HCT116 (cell line): ENCODE results near the gene SLC12A5.

Source experiments
- CEBPB ChIP-seq: IDR thresholded peaks from 2 replicates; pipeline ENCODE4 v1.6.1; 2012; ENCODE audit warnings: low read depth
- ELF1 ChIP-seq: IDR thresholded peaks from 2 replicates; pipeline ENCODE4 v1.6.1; 2012; ENCODE audit warnings: low read depth, borderline replicate concordance
- EZH2 ChIP-seq: fragments of 200-600 bp; sonication (generic); IDR thresholded peaks from 2 replicates; pipeline ENCODE4 v1.6.1; 2017; ENCODE audit warnings: antibody characterized with exemption, mixed run types
- EZH2phosphoT487 ChIP-seq: fragments of 200-600 bp; IDR thresholded peaks from 2 replicates; pipeline ENCODE4 v1.6.1; 2018; ENCODE audit warnings: antibody characterized with exemption, borderline replicate concordance
- POLR2A ChIP-seq: IDR thresholded peaks from 2 replicates; pipeline ENCODE4 v1.7.0; 2011; ENCODE audit warnings: borderline replicate concordance; ENCODE audit not compliant: insufficient read depth, insufficient read length; ENCODE audit errors: extremely low read depth
- POLR2AphosphoS5 ChIP-seq: IDR thresholded peaks from 2 replicates; pipeline ENCODE4 v1.6.1; 2011; ENCODE audit warnings: mild to moderate bottlenecking, low read depth, low read length, moderate library complexity
- RAD21 ChIP-seq: IDR thresholded peaks from 2 replicates; pipeline ENCODE4 v1.6.1; 2012; ENCODE audit warnings: low read depth, mild to moderate bottlenecking
- SP1 ChIP-seq: IDR thresholded peaks from 2 replicates; pipeline ENCODE4 v1.6.1; 2012; ENCODE audit warnings: low read depth
- ZNF274 ChIP-seq: fragments of 200-500 bp; sonication (Bioruptor generic); IDR thresholded peaks from 2 replicates; pipeline ENCODE4 v1.6.1; 2014; ENCODE audit warnings: mild to moderate bottlenecking, low read depth, low read length, inconsistent platforms
- TF ChIP-seq, protein P1 (sequence below), 3 experiments: fragments of 200-600 bp in 1 of 3; sonication (generic) in 1 of 3; IDR thresholded peaks in 2 of 3; conservative IDR thresholded peaks in 1 of 3; 2 replicates each; pipeline ENCODE4 v1.5.1; 2012 to 2017; ENCODE audit warnings: low read depth in 2 of 3, low read length in 2 of 3, antibody characterized with exemption in 1 of 3, borderline replicate concordance in 1 of 3, control low read depth in 1 of 3, mild to moderate bottlenecking in 1 of 3, mixed read lengths in 1 of 3, mixed run types in 1 of 3, moderate library complexity in 1 of 3; ENCODE audit not compliant: insufficient read depth in 1 of 3
- TF ChIP-seq, protein P2 (sequence below): IDR thresholded peaks from 2 replicates; pipeline ENCODE4 v1.6.1; 2012; ENCODE audit warnings: low read depth
- TF ChIP-seq, protein P3 (sequence below): IDR thresholded peaks from 2 replicates; pipeline ENCODE4 v1.6.1; 2011; ENCODE audit warnings: mild to moderate bottlenecking, low read length, moderate library complexity; ENCODE audit not compliant: insufficient replicate concordance; ENCODE audit errors: extremely low read depth
- TF ChIP-seq, protein P4 (sequence below): IDR thresholded peaks from 2 replicates; pipeline ENCODE4 v1.6.1; 2012

DNA sequence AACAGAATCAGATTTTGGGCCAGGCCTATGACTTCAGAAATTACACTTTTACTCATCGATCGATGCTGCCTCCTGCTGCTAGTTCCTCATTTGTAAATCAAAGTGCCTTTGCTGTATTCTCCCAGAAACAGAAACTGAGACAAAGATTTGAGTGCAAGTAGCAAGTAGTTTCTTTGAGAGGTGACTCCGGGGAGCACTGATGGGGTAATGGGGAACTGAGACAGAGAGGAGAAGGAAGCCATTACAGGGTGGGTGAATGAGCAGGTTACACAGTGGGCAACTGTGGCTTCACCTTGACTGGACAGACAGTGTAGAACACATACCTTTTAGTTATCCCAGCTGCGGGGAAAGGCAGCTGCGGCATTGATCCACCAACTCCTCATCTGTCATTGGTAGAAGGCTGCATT lies 79.4 kb downstream of the SLC12A5 start:
- TF ChIP-seq EZH2 (no peak), POLR2AphosphoS5 (no peak), CEBPB (no peak), ZNF274 (no peak), RAD21 (no peak), ELF1 (no peak), EZH2phosphoT487 (no peak), SP1 (no peak), POLR2A (no peak)
- TF ChIP-seq, protein P1, sequence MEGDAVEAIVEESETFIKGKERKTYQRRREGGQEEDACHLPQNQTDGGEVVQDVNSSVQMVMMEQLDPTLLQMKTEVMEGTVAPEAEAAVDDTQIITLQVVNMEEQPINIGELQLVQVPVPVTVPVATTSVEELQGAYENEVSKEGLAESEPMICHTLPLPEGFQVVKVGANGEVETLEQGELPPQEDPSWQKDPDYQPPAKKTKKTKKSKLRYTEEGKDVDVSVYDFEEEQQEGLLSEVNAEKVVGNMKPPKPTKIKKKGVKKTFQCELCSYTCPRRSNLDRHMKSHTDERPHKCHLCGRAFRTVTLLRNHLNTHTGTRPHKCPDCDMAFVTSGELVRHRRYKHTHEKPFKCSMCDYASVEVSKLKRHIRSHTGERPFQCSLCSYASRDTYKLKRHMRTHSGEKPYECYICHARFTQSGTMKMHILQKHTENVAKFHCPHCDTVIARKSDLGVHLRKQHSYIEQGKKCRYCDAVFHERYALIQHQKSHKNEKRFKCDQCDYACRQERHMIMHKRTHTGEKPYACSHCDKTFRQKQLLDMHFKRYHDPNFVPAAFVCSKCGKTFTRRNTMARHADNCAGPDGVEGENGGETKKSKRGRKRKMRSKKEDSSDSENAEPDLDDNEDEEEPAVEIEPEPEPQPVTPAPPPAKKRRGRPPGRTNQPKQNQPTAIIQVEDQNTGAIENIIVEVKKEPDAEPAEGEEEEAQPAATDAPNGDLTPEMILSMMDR (IDR thresholded peaks at IDR 0.05 in 2 of 3, conservative IDR thresholded peaks at IDR 0.05 in 1 of 3; ENCODE audit: borderline replicate concordance in 1 of 3, insufficient read depth in 1 of 3, low read depth in 2 of 3, low read length in 2 of 3): no peak
- TF ChIP-seq, protein P2, sequence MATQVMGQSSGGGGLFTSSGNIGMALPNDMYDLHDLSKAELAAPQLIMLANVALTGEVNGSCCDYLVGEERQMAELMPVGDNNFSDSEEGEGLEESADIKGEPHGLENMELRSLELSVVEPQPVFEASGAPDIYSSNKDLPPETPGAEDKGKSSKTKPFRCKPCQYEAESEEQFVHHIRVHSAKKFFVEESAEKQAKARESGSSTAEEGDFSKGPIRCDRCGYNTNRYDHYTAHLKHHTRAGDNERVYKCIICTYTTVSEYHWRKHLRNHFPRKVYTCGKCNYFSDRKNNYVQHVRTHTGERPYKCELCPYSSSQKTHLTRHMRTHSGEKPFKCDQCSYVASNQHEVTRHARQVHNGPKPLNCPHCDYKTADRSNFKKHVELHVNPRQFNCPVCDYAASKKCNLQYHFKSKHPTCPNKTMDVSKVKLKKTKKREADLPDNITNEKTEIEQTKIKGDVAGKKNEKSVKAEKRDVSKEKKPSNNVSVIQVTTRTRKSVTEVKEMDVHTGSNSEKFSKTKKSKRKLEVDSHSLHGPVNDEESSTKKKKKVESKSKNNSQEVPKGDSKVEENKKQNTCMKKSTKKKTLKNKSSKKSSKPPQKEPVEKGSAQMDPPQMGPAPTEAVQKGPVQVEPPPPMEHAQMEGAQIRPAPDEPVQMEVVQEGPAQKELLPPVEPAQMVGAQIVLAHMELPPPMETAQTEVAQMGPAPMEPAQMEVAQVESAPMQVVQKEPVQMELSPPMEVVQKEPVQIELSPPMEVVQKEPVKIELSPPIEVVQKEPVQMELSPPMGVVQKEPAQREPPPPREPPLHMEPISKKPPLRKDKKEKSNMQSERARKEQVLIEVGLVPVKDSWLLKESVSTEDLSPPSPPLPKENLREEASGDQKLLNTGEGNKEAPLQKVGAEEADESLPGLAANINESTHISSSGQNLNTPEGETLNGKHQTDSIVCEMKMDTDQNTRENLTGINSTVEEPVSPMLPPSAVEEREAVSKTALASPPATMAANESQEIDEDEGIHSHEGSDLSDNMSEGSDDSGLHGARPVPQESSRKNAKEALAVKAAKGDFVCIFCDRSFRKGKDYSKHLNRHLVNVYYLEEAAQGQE: no peak
- TF ChIP-seq, protein P3, sequence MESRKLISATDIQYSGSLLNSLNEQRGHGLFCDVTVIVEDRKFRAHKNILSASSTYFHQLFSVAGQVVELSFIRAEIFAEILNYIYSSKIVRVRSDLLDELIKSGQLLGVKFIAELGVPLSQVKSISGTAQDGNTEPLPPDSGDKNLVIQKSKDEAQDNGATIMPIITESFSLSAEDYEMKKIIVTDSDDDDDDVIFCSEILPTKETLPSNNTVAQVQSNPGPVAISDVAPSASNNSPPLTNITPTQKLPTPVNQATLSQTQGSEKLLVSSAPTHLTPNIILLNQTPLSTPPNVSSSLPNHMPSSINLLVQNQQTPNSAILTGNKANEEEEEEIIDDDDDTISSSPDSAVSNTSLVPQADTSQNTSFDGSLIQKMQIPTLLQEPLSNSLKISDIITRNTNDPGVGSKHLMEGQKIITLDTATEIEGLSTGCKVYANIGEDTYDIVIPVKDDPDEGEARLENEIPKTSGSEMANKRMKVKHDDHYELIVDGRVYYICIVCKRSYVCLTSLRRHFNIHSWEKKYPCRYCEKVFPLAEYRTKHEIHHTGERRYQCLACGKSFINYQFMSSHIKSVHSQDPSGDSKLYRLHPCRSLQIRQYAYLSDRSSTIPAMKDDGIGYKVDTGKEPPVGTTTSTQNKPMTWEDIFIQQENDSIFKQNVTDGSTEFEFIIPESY: no peak
- TF ChIP-seq, protein P4, sequence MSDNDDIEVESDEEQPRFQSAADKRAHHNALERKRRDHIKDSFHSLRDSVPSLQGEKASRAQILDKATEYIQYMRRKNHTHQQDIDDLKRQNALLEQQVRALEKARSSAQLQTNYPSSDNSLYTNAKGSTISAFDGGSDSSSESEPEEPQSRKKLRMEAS: no peak
